Neutrophil (primary cell): ENCODE results near the gene TYMS.

ENCODE experiments used
- H3K27ac ChIP-seq: fragments of 200-600 bp; sonication (generic); 2 replicates; pipeline ENCODE4 v1.5.1; 2016; ENCODE audit warnings: mild to moderate bottlenecking, moderate library complexity
- H3K27me3 ChIP-seq: fragments of 200-600 bp; sonication (generic); 2 replicates; pipeline ENCODE4 v1.6.0; 2016; ENCODE audit warnings: mild to moderate bottlenecking
- H3K36me3 ChIP-seq: fragments of 200-600 bp; sonication (generic); 2 replicates; pipeline ENCODE4 v1.5.1; 2017
- H3K4me1 ChIP-seq, 2 experiments: fragments of 200-600 bp in 1 of 2; sonication (generic) in 1 of 2; 1 replicate in 1 of 2; 2 replicates in 1 of 2; pipeline versions ENCODE4 v1.5.1 to v1.6.1; 2013 to 2016; ENCODE audit warnings: low read depth in 1 of 2, low read length in 1 of 2, mild to moderate bottlenecking in 1 of 2, moderate library complexity in 1 of 2; ENCODE audit not compliant: control insufficient read depth in 1 of 2, insufficient read depth in 1 of 2
- H3K4me3 ChIP-seq, 2 experiments: fragments of 200-600 bp in 1 of 2; sonication (generic) in 1 of 2; 1 replicate in 1 of 2; 2 replicates in 1 of 2; pipeline ENCODE4 v1.5.1; 2013 to 2016; ENCODE audit warnings: low read depth in 1 of 2, low read length in 1 of 2, mild to moderate bottlenecking in 1 of 2, moderate library complexity in 1 of 2
- H3K9me3 ChIP-seq: fragments of 200-600 bp; sonication (generic); 2 replicates; pipeline ENCODE4 v1.5.1; 2016
- TF ChIP-seq, protein P1 (sequence below): fragments of 200-600 bp; sonication (generic); IDR thresholded peaks from 2 replicates; pipeline ENCODE4 v1.5.1; 2016; ENCODE audit warnings: antibody characterized with exemption

Gene TYMS

GRCh38 chr18:711657-712400 is 54.4 kb downstream of the TYMS start:
- no peaks in the 10 kb centered on the region for H3K9me3 ChIP-seq
- peak overlapping the region; percentile 54 to 60 for H3K4me3 ChIP-seq
- H3K27me3 ChIP-seq = peaks cover 52% of the 10 kb centered on the region
- H3K4me1 ChIP-seq = peaks cover 9 to 15% of the 10 kb centered on the region in 2 experiments
- TF ChIP-seq, protein P1, sequence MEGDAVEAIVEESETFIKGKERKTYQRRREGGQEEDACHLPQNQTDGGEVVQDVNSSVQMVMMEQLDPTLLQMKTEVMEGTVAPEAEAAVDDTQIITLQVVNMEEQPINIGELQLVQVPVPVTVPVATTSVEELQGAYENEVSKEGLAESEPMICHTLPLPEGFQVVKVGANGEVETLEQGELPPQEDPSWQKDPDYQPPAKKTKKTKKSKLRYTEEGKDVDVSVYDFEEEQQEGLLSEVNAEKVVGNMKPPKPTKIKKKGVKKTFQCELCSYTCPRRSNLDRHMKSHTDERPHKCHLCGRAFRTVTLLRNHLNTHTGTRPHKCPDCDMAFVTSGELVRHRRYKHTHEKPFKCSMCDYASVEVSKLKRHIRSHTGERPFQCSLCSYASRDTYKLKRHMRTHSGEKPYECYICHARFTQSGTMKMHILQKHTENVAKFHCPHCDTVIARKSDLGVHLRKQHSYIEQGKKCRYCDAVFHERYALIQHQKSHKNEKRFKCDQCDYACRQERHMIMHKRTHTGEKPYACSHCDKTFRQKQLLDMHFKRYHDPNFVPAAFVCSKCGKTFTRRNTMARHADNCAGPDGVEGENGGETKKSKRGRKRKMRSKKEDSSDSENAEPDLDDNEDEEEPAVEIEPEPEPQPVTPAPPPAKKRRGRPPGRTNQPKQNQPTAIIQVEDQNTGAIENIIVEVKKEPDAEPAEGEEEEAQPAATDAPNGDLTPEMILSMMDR = no peak
- no peaks in the 10 kb centered on the region for H3K36me3 ChIP-seq
- H3K27ac ChIP-seq = no peak overlapping the region

DNA sequence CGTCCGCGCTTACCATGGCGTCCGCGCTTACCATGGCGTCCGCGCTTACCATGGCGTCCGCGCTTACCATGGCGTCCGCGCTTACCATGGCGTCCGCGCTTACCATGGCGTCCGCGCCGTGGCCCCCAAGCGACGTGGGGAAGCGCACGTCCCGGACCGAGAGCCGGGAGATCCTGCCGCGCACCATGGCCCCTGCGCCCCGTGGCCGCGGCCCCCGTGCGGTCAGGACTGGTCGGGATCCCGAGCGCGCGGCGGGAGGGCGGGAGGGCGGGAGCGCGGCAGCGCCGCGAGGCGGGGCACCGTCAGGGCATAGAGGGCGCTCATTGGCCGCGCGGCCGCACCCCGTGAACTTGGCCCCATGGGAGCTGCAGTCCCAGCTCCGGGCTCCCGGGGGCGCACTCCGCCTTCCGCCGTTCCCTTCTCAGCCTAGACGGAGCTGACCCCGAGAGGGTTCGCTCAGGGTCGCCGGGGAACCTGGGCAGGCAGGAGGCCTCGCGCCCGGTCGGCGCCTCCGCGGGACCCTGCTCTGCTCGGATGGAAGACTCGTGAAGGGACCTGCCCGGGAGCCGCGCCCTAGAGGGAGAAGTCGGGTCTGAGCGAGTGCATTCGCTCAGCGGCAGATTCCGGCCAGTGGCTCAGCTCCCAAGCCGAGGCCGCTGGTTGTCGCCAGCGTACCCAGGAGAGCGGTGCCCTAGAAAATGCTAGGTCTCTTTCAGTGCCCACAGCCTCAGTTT is 55.1 kb downstream of the TYMS start, which contains the start of gene ENOSF1:
Gene ENOSF1, minus strand, starts transcription at position 230 of the 734 bp plus-strand sequence. Its CDS starts 43 bp downstream, at position 187.
- H3K27me3 ChIP-seq = peaks cover 52% of the 10 kb centered on the region
- no peaks in the 10 kb centered on the region for H3K36me3 ChIP-seq
- no peaks in the 10 kb centered on the region for H3K9me3 ChIP-seq
- peaks cover 9 to 15% of the 10 kb centered on the region in 2 experiments for H3K4me1 ChIP-seq
- TF ChIP-seq, protein P1 = no peak
- no peak within 1 kb of the TSS for H3K27ac ChIP-seq
- H3K4me3 ChIP-seq = peak within 1 kb of the TSS; percentile 54 to 60

GRCh38 chr18:713135-713490 is 55.7 kb downstream of the TYMS start:
- Histone ChIP-seq H3K4me1 (peaks cover 9 to 15% of the 10 kb centered on the region in 2 experiments), H3K27ac (no peak overlapping the region), H3K4me3 (peak overlapping the region in 1 of 2 experiments; percentile 34), H3K9me3 (no peaks in the 10 kb centered on the region), H3K36me3 (no peaks in the 10 kb centered on the region), H3K27me3 (peaks cover 52% of the 10 kb centered on the region)
- TF ChIP-seq, protein P1 = no peak

GRCh38 chr18:715626-716025 is 58.2 kb downstream of the TYMS start:
- Histone ChIP-seq H3K36me3 (no peaks in the 10 kb centered on the region), H3K9me3 (no peaks in the 10 kb centered on the region), H3K27ac (no peak overlapping the region), H3K4me3 (no peak overlapping the region), H3K4me1 (peaks cover 9 to 15% of the 10 kb centered on the region in 2 experiments), H3K27me3 (peaks cover 52% of the 10 kb centered on the region)
- TF ChIP-seq, protein P1 = no peak

DNA sequence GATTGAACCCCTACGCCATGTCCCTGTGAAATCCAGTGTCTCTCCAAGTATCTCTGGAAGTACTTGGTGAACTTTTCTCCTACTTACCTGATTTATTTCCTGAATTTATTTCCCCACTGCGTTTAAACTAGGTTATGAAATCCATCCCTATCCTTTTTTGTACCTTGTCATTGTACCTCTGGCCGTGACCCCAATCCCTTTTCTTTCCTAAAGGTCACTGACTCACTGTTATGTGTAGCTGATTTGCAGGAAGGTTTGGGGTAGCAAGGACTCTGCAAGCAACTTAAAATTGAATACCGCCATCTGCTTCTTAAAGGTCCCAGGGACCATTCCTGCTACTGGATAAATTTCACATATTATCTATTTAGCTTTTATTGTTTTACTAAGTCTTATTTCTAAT is 59.5 kb downstream of the TYMS start:
- H3K27me3 ChIP-seq = peaks cover 43% of the 10 kb centered on the region
- H3K4me3 ChIP-seq = no peak overlapping the region
- H3K9me3 ChIP-seq = no peaks in the 10 kb centered on the region
- H3K4me1 ChIP-seq = peaks cover under 1 to 6% of the 10 kb centered on the region in 2 experiments
- TF ChIP-seq, protein P1 = no peak
- no peaks in the 10 kb centered on the region for H3K36me3 ChIP-seq
- no peak overlapping the region for H3K27ac ChIP-seq
